Measurements from ENCODE around the gene FAM199X.

GRCh38 chrX:104166735-104167436, 633 bp downstream of the FAM199X start:
- TF ChIP-seq POLR2A (IDR thresholded peaks at IDR 0.05; ENCODE audit: low read depth, low read length) (no peak), POLR2AphosphoS5 (IDR thresholded peaks at IDR 0.05; ENCODE audit: low read depth, low read length) (no peak), TAF1 (IDR thresholded peaks at IDR 0.05; ENCODE audit: borderline replicate concordance, low read depth, low read length) (no peak)

Data from GM12892 (cell line).